ENCODE measurements around the gene TTK.
"Not testable (repeated sequence)": the region's sequence is repeated elsewhere in the genome, so short reads cannot be mapped to it uniquely, and the experiment has no call there.

TTK gene

DNA sequence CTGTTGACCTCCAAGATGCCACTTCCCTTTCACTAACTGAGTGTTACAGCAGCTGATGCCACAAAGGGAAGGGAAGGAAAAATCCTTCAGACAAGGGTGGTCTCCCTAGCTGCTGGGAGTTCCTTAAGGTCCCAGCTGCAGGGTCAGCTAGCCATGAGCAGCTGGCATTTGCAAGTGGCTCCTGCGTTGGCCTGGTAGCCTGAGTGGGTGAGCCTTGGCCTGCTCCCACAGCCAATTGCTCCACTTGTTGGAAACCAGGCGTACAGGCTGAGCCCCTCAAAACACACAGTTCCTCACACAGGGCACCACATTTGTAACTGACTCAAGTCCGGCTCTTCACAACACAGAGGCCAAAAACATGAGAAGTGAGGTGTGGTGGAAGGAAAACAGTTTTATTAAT is 16.7 kb downstream of the TTK start:
- no peak for DNase-seq (ENCODE audit: low read depth in 1 of 2, low spot score in 1 of 2)

DNA sequence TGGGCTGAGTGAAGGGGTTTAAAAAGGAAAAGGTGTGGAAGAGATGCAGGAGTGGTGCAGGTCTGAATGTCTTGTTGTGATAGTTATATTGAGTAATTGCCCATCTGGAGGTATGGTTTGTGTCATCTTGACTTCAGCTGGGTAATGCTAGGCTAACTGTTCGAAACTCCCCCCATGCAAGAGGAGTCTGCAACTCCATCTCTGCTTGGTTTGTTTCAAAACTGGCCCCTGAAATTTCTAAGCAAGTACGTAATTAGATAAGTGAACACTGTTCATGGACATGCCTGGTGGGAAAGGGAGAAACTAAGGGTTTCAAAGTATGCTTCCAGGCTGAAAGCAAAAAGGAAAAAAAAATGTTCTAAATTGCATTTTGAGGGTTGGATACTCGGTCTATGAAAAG is 17.1 kb downstream of the TTK start:
- DNase-seq (ENCODE audit: low read depth in 1 of 2, low spot score in 1 of 2), result no peak

DNA sequence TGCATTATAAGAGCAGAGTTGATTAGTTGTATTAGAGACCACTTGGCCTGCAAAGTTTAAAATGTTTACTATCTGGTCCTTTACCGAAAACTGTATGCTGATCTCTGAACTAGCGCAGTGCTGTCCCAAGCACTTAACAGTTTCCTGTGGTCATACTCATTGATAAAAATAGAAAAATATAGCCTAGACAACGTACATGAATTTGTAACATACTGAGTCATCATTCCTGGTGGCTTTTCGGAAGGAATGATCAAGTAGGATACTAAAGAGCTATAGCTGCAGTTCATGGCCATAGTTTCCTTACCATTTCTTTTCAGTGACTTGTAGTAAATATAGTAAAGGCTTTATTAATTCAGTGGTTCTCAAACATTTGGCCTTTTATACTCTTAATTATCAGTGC is 18.4 kb downstream of the TTK start:
- no peak for DNase-seq (ENCODE audit: low read depth in 1 of 2, low spot score in 1 of 2)

DNA sequence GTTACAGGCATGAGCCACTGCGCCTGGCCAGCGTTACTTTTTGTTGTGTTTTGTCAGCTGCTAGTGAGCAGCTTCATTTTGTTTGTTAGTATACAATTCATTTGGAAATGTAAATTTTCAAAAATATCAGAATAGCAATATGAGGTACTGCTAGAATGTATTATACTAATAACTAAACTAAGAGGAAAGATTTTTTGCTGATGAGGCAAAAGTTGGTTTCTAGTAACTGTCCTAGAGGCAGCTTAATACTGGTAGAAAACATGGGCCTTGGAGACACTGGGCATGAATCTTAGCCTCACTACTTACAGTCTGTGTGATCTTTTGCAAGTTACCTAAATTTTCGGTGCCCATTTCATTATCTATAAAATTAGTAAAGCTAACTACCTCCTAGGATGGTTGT is 24.1 kb downstream of the TTK start:
- DNase-seq (ENCODE audit: low read depth in 1 of 2, low spot score in 1 of 2), result no peak

DNA sequence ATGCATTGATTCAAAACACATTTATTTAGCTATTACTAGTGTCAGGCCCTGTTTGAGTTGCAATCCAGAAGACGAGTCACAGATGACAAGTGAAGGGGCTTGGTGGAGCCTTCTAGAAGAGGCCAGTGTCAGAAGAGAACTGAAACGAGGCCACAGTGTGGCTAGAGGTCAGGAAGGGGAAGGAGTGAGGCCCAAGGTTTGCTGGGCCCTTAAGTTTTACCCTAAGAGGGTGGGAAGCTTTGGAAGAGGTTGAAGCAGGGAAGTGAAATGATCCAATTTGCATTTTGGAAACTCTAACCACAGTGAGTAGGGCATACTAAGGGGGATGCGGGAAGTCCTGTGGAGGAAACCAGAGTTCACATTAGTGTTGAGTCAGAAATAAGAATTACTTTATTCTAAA is 25.0 kb downstream of the TTK start:
- no peak for DNase-seq (ENCODE audit: low read depth in 1 of 2, low spot score in 1 of 2)

DNA sequence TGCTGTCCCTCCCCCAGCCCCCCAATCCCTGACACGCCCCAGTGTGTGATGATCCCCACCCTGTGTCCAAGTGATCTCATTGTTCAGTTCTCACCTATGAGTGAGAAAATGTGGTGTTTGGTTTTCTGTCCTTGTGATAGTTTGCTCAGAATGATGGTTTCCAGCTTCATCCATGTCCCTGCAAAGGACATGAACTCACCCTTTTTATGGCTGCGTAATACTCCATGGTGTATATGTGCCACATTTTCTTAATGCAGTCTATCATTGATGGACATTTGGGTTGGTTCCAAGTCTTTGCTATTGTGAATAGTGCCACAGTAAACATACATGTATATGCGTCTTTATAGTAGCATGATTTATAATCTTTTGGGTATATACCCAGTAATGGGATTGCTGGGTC is 43.8 kb downstream of the TTK start:
- DNase-seq (ENCODE audit: low read depth in 1 of 2, low spot score in 1 of 2), result not testable (repeated sequence)

DNA sequence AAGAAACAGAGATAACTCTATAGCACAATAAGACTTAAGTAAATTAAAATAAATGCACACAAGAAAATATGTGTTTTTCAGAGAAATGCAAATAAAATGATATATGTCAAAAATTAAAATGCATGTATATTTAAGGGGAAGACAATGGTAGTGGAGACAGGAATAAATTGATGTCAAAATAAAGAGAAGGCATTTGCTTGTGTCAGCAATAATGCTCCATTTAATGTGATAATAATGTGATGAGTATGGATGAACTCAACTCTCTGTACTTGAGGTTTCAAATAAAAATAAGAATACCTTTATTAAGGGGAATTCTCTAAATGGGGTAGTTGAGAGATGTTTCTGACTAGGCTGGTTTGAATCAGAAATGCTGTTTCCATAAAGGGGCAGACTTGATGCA is 56.3 kb downstream of the TTK start:
- no peak for DNase-seq (ENCODE audit: low read depth in 1 of 2, low spot score in 1 of 2)

DNA sequence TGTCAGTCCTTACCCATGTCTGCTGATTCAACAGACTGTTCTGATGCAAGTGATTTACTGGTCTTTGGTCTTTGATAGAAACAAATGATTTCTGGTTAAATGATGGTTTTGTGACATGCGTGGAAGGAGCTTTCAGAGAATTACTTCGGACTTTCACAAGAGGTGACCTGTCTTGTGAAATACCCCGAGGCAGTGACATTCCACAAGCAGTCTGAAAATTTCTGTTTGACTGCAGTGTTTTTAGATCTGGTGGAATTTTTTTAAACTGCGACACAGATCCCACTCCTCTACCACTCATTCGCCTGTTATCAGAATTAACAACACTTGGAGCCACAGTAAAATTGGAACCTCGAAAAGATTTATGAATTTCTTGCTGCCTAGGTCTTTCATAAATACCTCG is 63.7 kb downstream of the TTK start:
- not testable (repeated sequence) for DNase-seq (ENCODE audit: low read depth in 1 of 2, low spot score in 1 of 2)

DNA sequence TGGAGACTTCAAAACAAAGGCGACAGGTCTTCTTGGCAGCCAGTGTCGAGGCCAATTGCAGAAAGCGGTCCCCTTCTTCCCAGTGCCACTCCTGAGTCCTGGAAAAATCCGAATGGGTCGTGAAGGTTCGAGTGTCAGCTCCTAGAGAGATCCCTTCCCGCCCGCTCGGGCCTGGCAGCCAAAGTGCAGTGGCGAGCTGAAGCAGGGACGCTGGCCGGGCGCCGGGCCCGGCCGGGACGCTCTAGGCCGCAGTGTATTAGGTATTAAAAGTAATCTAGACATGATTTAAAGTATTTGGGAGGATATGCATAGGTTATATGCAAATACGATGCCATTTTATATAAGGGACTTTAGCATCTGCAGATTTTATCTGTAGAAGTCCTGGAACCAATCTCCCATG is 66.0 kb downstream of the TTK start:
- DNase-seq (ENCODE audit: low read depth in 1 of 2, low spot score in 1 of 2), result not testable (repeated sequence)

DNA sequence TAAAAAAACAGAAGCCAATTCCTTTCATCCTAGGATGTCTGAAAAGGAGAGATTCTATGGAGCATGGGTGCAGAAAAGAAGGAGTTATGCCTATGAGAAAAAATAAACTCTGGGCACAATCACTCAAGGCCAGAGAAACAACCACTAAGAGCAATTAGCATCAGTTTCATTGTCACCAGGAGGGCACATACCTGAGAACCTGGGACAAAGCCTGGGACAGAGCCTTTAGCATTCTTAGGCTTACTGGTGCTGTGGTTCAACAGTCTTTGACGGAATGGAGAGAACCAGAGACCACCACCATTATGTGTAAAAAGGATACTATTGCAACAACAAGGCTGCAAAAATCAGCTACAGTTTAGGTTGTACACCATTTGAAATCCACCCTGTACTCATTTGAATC is 72.6 kb downstream of the TTK start:
- DNase-seq (ENCODE audit: low read depth in 1 of 2, low spot score in 1 of 2), result no peak

DNA sequence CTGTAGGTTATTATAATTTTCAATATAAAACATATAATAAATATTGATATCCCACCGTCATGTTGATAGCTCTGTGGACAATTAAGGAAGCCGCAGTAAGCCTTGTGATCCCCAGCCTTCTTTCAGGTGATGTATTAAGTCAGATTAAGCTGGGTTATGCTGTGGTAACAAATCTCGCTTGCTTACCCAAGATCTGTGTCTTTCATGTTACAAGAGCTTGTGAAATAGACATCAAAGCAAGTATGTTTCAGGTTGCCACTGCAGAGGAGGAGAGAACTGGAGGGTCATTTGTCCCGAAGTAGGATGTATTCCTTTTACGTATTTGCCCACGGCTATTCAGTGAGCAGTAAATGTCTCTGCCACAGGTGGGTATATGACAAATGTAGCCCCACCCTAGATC is 84.2 kb downstream of the TTK start:
- no peak for DNase-seq (ENCODE audit: low read depth in 1 of 2, low spot score in 1 of 2)

DNA sequence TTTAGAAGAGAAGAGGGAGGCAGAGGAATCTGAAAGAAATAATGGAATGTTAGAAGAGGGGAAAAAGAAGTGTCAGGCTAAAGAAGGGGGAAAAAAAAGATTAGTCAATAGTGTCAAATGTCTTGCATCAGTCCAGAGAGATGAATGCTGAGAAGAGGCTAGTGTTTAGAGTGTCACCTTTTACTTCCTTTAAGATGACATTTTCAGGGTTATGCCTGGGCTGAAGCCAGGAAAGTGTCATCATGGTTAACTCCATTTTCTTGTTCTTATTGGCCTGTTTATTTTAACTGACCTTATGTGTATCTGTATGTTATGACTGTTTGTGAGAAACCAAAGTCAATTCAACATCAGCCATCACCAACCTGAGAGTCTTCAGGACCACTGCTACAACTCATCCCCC is 87.1 kb downstream of the TTK start:
- DNase-seq (ENCODE audit: low read depth in 1 of 2, low spot score in 1 of 2), result no peak

Data from stimulated activated CD4-positive, alpha-beta T cell treated with anti-CD3 and anti-CD28 coated beads, Interleukin-15, amount 100 ng/mL, for 1 hour (primary cell).